ENCODE measurements around the gene PEX5L.

DNA sequence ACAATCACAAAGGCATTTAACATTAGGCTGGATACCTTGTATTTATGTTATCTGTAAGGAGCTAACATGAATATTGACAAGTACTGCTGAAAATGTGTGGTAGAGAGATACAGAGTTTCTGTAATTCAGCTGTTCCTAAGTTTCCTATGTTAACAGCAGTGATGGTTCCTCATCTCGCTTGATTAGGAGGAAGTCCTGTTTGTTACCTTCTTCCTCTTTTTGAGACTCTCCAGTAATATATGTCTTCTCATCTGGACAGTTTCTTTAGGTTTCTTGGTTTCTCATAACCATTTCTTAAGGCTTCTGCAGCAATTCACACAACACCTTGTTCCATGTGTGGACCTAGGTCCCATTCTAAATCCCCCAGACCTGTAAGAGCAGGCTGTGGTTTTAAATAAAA, 11.4 kb upstream of the PEX5L start:
- no peak for TF ChIP-seq POLR2AphosphoS5 (IDR thresholded peaks at IDR 0.05)
- TF ChIP-seq, protein P1, sequence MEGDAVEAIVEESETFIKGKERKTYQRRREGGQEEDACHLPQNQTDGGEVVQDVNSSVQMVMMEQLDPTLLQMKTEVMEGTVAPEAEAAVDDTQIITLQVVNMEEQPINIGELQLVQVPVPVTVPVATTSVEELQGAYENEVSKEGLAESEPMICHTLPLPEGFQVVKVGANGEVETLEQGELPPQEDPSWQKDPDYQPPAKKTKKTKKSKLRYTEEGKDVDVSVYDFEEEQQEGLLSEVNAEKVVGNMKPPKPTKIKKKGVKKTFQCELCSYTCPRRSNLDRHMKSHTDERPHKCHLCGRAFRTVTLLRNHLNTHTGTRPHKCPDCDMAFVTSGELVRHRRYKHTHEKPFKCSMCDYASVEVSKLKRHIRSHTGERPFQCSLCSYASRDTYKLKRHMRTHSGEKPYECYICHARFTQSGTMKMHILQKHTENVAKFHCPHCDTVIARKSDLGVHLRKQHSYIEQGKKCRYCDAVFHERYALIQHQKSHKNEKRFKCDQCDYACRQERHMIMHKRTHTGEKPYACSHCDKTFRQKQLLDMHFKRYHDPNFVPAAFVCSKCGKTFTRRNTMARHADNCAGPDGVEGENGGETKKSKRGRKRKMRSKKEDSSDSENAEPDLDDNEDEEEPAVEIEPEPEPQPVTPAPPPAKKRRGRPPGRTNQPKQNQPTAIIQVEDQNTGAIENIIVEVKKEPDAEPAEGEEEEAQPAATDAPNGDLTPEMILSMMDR (IDR thresholded peaks at IDR 0.05; ENCODE audit: poor library complexity, severe bottlenecking) = no peak
- TF ChIP-seq, protein P2, sequence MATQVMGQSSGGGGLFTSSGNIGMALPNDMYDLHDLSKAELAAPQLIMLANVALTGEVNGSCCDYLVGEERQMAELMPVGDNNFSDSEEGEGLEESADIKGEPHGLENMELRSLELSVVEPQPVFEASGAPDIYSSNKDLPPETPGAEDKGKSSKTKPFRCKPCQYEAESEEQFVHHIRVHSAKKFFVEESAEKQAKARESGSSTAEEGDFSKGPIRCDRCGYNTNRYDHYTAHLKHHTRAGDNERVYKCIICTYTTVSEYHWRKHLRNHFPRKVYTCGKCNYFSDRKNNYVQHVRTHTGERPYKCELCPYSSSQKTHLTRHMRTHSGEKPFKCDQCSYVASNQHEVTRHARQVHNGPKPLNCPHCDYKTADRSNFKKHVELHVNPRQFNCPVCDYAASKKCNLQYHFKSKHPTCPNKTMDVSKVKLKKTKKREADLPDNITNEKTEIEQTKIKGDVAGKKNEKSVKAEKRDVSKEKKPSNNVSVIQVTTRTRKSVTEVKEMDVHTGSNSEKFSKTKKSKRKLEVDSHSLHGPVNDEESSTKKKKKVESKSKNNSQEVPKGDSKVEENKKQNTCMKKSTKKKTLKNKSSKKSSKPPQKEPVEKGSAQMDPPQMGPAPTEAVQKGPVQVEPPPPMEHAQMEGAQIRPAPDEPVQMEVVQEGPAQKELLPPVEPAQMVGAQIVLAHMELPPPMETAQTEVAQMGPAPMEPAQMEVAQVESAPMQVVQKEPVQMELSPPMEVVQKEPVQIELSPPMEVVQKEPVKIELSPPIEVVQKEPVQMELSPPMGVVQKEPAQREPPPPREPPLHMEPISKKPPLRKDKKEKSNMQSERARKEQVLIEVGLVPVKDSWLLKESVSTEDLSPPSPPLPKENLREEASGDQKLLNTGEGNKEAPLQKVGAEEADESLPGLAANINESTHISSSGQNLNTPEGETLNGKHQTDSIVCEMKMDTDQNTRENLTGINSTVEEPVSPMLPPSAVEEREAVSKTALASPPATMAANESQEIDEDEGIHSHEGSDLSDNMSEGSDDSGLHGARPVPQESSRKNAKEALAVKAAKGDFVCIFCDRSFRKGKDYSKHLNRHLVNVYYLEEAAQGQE (IDR thresholded peaks at IDR 0.05; ENCODE audit: borderline replicate concordance) = no peak
- no peak for TF ChIP-seq RAD21 (conservative IDR thresholded peaks at IDR 0.05)
- TF ChIP-seq TAF1 (IDR thresholded peaks at IDR 0.05; ENCODE audit: low read depth) = no peak
- TF ChIP-seq EZH2 (IDR thresholded peaks at IDR 0.05; ENCODE audit: borderline replicate concordance, insufficient read depth, low read length, poor library complexity, severe bottlenecking) = no peak
- TF ChIP-seq EP300 (conservative IDR thresholded peaks at IDR 0.05; ENCODE audit: poor library complexity, severe bottlenecking) = no peak
- no peak for TF ChIP-seq MXI1 (conservative IDR thresholded peaks at IDR 0.05; ENCODE audit: poor library complexity, severe bottlenecking)
